GM20000 (cell line): ENCODE results near the gene PRKG1.
A peak's percentile ranks its signal among the peaks of the same experiment; 100 is the strongest.

Source experiments
- DNase-seq: peaks from one replicate; pipeline ENCODE4 v3.0.0; 2012; ENCODE audit warnings: low spot score
- TF ChIP-seq, protein P1 (sequence below): IDR thresholded peaks from 2 replicates; pipeline ENCODE4 v1.5.1; 2012; ENCODE audit warnings: mild to moderate bottlenecking, control low read depth; ENCODE audit errors: extremely low read depth, missing control alignments

Gene PRKG1

DNA sequence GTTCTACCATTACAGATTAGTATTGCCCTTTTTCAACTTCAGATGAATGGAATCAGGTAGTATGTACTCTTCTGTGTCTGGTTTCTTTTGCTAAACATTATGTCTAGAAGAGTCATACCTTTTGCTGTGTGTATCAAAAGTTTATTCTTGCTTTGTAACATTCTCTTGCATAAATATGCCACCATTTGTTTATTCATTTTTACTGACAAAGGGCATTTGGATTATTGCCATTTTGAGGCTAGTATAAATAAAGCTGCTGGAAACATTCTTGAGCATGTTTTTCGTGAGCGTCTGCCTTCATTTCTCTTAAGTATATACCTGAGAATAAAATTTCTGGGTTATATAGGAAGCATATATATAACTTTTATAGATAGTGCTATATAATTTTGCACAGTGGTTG is 746.8 kb downstream of the PRKG1 start:
- TF ChIP-seq, protein P1, sequence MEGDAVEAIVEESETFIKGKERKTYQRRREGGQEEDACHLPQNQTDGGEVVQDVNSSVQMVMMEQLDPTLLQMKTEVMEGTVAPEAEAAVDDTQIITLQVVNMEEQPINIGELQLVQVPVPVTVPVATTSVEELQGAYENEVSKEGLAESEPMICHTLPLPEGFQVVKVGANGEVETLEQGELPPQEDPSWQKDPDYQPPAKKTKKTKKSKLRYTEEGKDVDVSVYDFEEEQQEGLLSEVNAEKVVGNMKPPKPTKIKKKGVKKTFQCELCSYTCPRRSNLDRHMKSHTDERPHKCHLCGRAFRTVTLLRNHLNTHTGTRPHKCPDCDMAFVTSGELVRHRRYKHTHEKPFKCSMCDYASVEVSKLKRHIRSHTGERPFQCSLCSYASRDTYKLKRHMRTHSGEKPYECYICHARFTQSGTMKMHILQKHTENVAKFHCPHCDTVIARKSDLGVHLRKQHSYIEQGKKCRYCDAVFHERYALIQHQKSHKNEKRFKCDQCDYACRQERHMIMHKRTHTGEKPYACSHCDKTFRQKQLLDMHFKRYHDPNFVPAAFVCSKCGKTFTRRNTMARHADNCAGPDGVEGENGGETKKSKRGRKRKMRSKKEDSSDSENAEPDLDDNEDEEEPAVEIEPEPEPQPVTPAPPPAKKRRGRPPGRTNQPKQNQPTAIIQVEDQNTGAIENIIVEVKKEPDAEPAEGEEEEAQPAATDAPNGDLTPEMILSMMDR: no peak
- DNase-seq: no peak

DNA sequence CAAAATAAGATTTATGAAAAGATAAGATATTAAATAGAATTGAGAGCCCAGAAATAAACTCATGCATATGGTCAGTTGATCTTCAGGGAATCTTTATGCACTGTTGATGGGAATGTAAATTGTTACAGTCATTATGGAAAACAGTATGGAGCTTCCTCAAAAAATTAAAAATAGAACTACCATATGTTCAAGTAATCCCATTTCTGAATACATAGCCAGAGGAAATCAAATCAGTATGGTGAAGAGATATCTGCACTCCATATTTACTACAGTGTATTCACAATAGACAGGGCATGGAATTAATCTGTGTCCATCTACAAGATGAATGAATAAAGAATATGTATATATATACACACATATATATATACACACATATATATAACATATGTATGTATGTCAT is 747.5 kb downstream of the PRKG1 start:
- TF ChIP-seq, protein P1: no peak

DNA sequence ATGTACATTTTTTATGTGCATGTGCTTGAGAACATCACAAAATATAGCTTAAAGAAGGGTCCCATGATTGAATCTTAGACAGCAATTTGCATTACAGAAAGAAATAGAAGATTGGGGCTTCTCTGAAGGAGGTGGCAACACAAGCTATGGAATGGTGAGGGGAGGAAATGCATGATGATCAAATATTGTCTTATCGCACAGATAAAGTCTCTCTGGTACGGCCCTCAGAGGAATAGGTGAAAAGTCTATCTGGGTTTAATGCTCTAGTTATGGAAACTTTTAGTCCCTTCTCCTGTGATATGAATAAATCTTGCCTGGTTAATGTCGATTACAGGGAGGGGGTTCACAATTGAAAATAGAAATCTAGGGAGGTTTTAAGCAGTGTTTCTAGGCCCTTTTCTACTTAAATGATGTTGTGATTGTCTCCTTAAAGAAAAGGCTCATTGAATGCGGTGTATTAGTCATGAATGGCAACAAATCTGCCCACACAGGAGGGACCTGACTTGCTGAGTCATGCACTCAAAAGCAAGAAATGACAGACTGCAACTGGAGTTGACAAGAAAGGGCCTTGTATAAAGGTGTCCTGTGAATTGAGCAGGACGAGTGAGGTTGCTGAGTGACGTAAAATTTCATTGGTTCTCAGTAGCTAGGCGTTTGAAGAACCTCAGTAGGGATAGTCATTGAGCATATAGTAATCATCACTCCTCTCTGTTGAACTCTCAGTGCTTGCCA is 758.5 kb downstream of the PRKG1 start:
- peak; percentile 4 for DNase-seq
- TF ChIP-seq, protein P1: no peak

More for the DNA sequence above, 747.5 kb downstream of the PRKG1 start:
- DNase-seq: no peak

DNA sequence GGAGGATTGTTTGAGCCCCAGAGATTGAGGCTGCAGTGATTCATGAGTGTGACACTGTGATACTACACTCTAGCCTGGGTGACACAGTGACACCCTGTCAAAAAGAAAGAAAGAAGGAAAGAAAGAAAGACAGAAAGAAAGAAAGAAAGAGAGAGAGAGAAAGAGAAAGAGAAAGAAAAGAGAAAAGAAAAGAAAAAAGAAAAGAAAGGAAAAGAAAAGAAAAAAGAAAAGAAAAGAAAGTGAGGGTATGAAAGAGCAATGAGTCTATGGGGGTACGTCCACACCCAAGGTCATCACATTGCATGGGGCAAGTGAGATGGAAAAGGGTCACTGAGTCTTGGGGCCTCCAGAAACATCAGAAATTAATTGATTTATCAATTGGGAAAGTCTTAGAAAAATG is 760.3 kb downstream of the PRKG1 start:
- TF ChIP-seq, protein P1: no peak
- DNase-seq: no peak

DNA sequence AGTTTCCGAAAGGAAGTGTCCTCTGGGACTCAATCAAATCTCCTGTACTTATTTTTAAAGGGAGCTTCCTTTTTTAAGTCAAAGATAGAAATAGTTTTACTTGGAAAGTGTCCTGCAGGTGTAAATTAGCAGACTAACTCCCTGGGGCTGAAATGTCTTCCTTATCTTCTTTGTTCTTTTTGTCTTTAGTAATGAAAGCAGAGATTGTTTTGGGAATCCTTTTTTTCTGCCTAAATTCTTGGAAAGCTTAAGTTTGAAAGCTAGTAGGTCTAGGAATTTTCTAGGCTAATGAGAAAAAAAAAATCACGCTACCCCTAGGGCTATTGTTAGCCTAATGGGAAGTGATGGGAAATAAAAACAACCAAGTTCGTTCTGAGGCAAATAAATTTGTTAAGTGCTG is 764.2 kb downstream of the PRKG1 start:
- DNase-seq: no peak
- TF ChIP-seq, protein P1: no peak

DNA sequence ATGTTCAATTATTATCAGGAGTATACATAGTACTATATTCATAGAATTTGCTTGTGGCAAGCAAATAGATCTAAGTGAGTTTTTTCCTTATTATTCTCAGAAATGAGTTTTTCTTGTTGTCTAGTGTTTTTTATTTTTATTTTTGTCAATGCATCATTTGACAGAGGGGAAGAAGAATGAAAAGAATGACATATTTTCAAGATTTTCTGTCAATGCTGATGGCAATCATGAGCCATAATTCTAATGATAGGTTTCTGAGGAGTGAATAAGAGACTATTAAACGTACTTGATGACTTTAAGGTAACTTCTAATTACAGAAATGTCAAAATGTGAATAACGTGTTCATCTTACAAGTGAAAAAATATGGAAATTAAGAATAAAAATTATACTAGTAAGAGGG is 769.7 kb downstream of the PRKG1 start:
- no peak for DNase-seq
- TF ChIP-seq, protein P1: no peak

DNA sequence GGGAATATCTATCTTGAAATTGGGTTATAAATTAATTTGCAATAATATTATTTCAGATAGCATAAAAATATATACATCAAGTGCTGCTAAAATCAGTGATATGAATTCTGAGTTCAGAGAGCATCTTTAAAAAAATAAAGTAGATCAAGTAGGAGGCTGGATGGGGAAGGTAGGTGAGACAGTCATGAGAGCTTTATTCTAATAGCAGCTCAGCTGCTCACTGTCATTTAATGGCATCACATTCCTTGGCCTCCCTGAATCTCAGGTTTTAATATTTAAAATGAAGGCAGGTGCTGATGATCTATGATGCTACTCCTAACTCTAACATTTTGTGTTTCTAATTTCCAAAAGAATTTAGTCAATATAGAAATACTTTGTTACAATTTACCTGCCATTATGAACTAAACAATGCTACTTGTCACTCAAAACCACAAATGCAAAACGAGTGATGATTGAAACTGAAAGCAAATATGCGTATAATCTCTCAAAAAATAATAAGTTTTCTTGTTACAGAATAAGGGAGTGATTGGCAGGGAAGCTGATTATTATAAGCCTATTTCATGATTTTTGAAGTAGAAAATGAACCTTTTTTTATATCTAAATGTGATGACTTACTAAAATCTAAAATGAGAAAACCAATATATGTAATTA is 772.7 kb downstream of the PRKG1 start:
- TF ChIP-seq, protein P1: no peak
- DNase-seq: no peak
